Ovary (tissue), 3 donors: ENCODE results near the gene POP4.

Experiments
- POLR2A ChIP-seq: fragments of 450-650 bp; IDR thresholded peaks from one replicate; pipeline ENCODE4 v1.6.1; 2017; ENCODE audit warnings: antibody characterized with exemption, mild to moderate bottlenecking, moderate library complexity
- TF ChIP-seq, protein P1 (sequence below), 3 donors: fragments of 450-650 bp in 2 of 3; fragments of 200-600 bp in 1 of 3; IDR thresholded peaks; one replicate each; pipeline versions ENCODE4 v1.5.1 to v1.8.0; 2016 to 2022; ENCODE audit warnings: antibody characterized with exemption in 3 of 3, mild to moderate bottlenecking in 1 of 3
- donor health status: DM: no; HTN: no; CAD: no.

DNA sequence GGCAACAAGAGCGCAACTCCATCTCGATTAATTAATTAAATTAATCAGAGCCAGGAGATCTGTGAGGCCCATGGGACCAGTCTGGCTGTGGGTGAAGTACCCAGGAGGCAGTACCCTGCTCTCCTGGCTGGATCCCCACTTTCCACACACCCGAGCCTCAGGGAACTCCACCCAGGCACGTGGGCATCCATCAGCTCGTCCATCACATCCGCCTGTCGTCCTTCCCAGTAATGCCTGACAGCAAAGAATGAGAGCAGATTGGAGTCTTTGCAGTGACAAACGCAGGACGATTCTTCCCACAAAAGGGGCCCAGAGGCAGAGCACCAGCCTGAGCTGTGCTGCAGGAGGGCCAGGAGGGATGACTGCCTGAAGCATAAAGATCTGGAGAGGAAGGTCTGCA is 44.5 kb upstream of the POP4 start:
- no peak for TF ChIP-seq POLR2A
- TF ChIP-seq, protein P1, sequence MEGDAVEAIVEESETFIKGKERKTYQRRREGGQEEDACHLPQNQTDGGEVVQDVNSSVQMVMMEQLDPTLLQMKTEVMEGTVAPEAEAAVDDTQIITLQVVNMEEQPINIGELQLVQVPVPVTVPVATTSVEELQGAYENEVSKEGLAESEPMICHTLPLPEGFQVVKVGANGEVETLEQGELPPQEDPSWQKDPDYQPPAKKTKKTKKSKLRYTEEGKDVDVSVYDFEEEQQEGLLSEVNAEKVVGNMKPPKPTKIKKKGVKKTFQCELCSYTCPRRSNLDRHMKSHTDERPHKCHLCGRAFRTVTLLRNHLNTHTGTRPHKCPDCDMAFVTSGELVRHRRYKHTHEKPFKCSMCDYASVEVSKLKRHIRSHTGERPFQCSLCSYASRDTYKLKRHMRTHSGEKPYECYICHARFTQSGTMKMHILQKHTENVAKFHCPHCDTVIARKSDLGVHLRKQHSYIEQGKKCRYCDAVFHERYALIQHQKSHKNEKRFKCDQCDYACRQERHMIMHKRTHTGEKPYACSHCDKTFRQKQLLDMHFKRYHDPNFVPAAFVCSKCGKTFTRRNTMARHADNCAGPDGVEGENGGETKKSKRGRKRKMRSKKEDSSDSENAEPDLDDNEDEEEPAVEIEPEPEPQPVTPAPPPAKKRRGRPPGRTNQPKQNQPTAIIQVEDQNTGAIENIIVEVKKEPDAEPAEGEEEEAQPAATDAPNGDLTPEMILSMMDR (IDR thresholded peaks at IDR 0.05), result no peak
